ENCODE measurements around the gene TTYH3. TPM values are rescaled to one million over a fixed set of nuclear protein-coding genes. Genes with fewer than 3 reads are reported as not detected.

Gene TTYH3
- total RNA-seq, 1 experiment from 2014 or later, result 278 TPM

- ChIA-PET POLR2A (no interaction called here), CTCF (no interaction called here)
- in situ Hi-C loops (cut with HindIII; ENCODE audit: low pct_unique_long_range_greater_than_20kb, low sequenced_read_pairs), result no loop called here
- Histone ChIP-seq H3K4me3 (ENCODE audit: low read depth in 2 of 2, low read length in 2 of 2) (peak overlapping the region; percentile 95 to 98), H3K9me3 (ENCODE audit: control insufficient read depth, insufficient read depth, low read depth, low read length) (no peaks in the 10 kb centered on the region), H3K27ac (ENCODE audit: low read length) (peak overlapping the region; percentile 98), H3K27me3 (ENCODE audit: control insufficient read depth, insufficient read depth, low read length) (no peaks in the 10 kb centered on the region), H3K36me3 (ENCODE audit: control insufficient read depth, insufficient read depth, low read length) (no peaks in the 10 kb centered on the region; the same call in 1 of the 2 replicates), H3K4me1 (ENCODE audit: control insufficient read depth, insufficient read depth, low read length) (peaks cover 53% of the 10 kb centered on the region)
- 0 out of 2 replicates have a peak, but pooled peaks have one; percentile 27 for TF ChIP-seq POLR2AphosphoS5 (IDR thresholded peaks at IDR 0.05; ENCODE audit: low read depth, low read length)
- TF ChIP-seq TCF7L2 (IDR thresholded peaks at IDR 0.05; ENCODE audit: low read depth, low read length), result no peak
- no peak for TF ChIP-seq REST (IDR thresholded peaks at IDR 0.05; ENCODE audit: insufficient read depth in 1 of 2, low read depth in 2 of 2, low read length in 1 of 2)
- ATAC-seq (peak; percentile 54), DNase-seq (ENCODE audit: low read depth, low spot score) (no peak)
- BruUV-seq (replicated peaks), result TSS peak; percentile 51
- intact Hi-C loops (cut with micrococcal nuclease; ENCODE audit: unreplicated experiment), result no loop called here
Observed at GRCh38 chr7:2633538-2634266, 1.9 kb downstream of the TTYH3 start.

- intact Hi-C loops (cut with micrococcal nuclease; ENCODE audit: unreplicated experiment) (no loop called here), in situ Hi-C loops (cut with HindIII; ENCODE audit: low pct_unique_long_range_greater_than_20kb, low sequenced_read_pairs) (no loop called here)
- TF ChIP-seq REST (IDR thresholded peaks at IDR 0.05; ENCODE audit: insufficient read depth in 1 of 2, low read depth in 2 of 2, low read length in 1 of 2), result no peak
- TF ChIP-seq TCF7L2 (IDR thresholded peaks at IDR 0.05; ENCODE audit: low read depth, low read length), result no peak
- TF ChIP-seq CTCF (IDR thresholded peaks at IDR 0.05), result no peak
- TF ChIP-seq POLR2AphosphoS5 (IDR thresholded peaks at IDR 0.05; ENCODE audit: low read depth, low read length), result no peak
- H3K9me3 ChIP-seq (ENCODE audit: control insufficient read depth, insufficient read depth, low read depth, low read length), result no peaks in the 10 kb centered on the region
- peaks cover 61% of the 10 kb centered on the region for H3K4me1 ChIP-seq (ENCODE audit: control insufficient read depth, insufficient read depth, low read length)
- TSS peak; percentile 57 for BruUV-seq (replicated peaks)
- H3K27ac ChIP-seq (ENCODE audit: low read length), result peak overlapping the region; percentile 98
- no peak for DNase-seq (ENCODE audit: low read depth, low spot score)
- H3K36me3 ChIP-seq (ENCODE audit: control insufficient read depth, insufficient read depth, low read length), result no peaks in the 10 kb centered on the region; the same call in 1 of the 2 replicates
- ATAC-seq, result no peak
- ChIA-PET POLR2A (no interaction called here), CTCF (no interaction called here)
- peak overlapping the region; percentile 95 to 98 for H3K4me3 ChIP-seq (ENCODE audit: low read depth in 2 of 2, low read length in 2 of 2)
- H3K27me3 ChIP-seq (ENCODE audit: control insufficient read depth, insufficient read depth, low read length), result no peaks in the 10 kb centered on the region
Observed at GRCh38 chr7:2634267-2635145, 2.7 kb downstream of the TTYH3 start.

Measured in Panc1 (cell line).